Stimulated activated CD8-positive, alpha-beta memory T cell treated with anti-CD3 and anti-CD28 coated beads, Interleukin-15, amount 100 ng/mL, for 1 hour (primary cell): Measurements from ENCODE around the gene CAT.

Experiments
- DNase-seq: peaks from one replicate; pipeline ENCODE4 v3.0.0-alpha.2; 2020; ENCODE audit warnings: low read depth

CAT gene

GRCh38 chr11:34495724-34496377 lies 57.1 kb downstream of the CAT start:
- no peak for DNase-seq

- no peak for DNase-seq
These were observed 61.2 kb downstream of the CAT start for GRCh38 chr11:34499719-34500500.

DNA sequence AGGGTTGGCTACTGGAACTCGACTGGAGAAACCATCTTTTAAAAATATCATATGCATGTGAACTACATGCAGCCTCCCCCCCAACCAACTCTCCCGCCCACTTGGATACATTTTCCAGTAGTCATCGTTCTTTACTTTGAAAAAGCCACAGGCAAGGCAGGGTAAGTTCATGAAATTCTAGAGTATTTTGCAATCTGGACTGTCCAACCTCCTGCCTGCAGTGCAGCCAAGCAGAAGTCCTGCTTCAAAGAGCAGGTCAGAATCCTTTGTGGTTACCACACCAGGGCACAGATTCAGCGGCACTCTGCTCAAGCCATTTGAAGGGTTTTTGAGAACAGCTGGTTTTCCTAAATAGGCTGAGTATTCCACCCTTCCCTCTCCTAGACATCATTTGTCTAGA lies 62.8 kb downstream of the CAT start:
- DNase-seq: no peak

DNA sequence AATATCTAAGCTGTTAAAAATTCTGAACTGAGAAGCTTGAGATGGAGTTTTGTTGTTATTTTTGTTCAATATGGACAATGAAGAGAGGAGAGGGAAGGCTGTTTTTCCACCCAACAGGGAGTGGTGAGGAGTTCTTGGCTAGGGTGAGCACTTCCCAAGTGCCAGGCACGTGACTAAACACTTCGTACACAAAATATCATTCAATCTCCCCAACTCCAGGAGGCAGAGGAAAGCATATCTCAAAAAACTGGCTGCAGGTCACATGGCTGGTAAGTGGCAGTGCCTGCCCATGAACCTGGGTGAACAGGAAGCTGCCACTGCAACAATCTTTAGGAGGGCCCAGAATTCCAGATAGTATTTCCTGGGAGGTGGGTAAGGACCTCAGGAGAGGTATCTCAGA lies 63.2 kb downstream of the CAT start:
- DNase-seq: no peak

GRCh38 chr11:34502949-34503348 lies 64.2 kb downstream of the CAT start:
- DNase-seq: no peak

GRCh38 chr11:34505874-34506273 lies 67.1 kb downstream of the CAT start:
- no peak for DNase-seq

- DNase-seq: no peak
These were observed 68.4 kb downstream of the CAT start for GRCh38 chr11:34507156-34507555.

GRCh38 chr11:34507610-34508009 lies 68.9 kb downstream of the CAT start:
- no peak for DNase-seq

GRCh38 chr11:34508524-34508923 lies 69.8 kb downstream of the CAT start:
- DNase-seq: no peak

GRCh38 chr11:34509336-34509876 lies 70.7 kb downstream of the CAT start:
- no peak for DNase-seq

DNA sequence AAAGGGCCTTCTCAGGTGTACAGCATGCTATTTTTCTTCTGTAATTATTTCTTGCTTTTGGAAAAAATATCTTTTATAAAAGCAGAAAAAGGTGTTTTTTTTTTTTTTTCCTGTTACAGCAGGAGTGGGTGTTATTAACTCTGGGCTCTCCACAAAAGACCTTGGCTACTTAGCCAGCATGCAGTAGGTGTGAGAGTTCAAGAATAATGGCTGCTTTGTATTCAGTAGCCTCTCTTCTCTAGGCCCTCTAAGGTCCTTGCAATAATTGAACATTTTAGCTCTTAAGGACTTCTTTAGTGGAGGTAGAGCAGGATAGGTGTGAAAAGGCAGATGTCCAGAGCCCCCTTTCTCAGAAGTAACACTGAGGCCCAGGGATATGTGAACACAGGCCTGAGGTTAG lies 71.5 kb downstream of the CAT start:
- no peak for DNase-seq

DNA sequence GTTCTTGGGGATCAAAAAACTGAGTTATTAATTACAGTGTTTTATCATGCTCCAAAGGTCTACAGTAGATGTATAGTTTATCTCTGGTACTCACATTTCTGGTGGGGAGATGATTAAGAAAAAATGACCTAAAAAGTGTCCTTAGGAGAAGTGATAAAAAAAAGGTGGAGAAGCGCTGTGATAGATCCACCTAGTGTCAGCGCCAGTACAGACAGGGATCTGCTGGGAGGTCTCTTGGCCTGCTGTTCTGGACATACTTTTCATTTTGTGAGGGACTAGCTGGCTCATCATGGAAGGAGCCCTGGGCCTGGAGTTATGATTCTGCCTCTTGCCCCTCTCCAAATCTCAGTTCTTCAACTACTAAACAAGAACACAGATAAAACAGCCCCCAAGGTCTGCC lies 71.9 kb downstream of the CAT start:
- DNase-seq: no peak

GRCh38 chr11:34512840-34513681 lies 74.3 kb downstream of the CAT start:
- no peak for DNase-seq

GRCh38 chr11:34513682-34514449 lies 75.1 kb downstream of the CAT start, which contains the start of gene ELF5:
TSS of gene ELF5 (minus strand) at chr11:34513794. CDS start at chr11:34505749, 8,045 bp downstream.
- DNase-seq: no peak

DNA sequence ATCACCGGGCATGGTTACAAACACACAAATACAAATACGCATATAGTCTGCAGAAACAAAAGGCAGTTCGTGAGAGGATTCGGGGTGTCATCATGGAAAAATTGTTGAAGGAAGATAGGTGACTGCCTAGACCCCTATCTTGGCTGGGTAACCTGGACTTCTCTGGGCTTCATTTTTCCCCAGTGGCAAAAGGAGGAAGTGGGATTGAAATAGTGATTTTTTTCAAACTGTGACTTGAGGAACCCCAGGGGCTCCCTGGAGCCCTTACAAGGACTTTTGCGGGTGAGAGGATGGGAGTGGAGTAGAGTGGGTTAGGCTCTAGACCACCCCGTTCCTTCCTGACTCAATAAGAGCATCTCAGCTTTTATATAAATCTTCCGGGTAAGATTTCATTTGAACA lies 75.9 kb downstream of the CAT start:
- DNase-seq: no peak

- no peak for DNase-seq
These were observed 77.7 kb downstream of the CAT start for GRCh38 chr11:34516247-34517040.

DNA sequence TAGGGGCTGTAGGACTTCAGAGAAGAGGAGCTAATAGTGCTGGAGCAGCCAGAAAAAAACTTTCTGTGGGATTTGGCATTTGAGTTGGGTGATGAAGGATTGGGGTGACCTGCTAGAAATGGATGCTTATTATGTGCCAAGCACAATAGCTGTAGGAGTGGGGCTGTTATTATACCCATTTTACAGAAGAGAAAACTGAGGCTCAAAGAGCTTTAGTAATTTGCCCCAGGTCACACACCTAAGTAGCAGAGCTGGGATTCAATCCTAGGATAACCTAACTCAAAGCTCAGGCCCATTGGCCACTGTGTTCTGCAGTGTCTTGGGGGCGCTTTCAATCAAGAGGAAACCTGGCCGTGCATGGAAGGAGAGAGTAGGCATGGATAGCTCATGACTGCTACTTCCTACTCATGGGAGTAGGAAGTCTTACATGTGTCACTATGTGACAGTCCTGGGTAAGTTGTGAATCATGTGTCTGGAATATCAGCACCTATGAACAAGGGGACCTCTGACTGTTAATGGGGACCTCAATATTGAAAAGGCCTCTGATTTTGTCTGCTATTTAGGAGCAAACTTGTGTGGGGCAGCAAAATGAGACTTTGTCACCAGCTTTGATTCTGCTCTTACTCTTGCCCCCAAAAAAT lies 81.0 kb downstream of the CAT start:
- DNase-seq: no peak

DNA sequence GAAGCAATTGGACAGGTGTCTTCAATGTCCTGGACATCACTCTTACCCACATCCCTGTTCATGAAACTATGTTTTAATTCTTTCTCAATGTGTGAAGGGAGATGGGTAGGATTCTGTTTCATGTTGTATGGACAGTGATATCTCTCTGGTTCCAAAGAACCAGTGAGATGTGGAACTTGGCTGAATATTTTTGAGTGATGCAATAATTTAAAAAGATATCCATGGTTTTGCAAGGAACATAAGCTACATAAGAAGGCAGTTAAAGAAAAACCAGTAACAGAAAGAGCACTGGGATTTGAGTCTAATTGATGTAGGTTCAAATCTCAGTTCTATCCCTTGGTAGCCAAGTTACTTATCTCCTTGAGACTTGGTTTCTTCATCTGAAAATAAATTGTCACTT lies 82.5 kb downstream of the CAT start:
- no peak for DNase-seq
